ENCODE data around the gene PGLYRP1.

GRCh38 chr19:46060012-46060411 lies 37.2 kb upstream of the PGLYRP1 start:
- TF ChIP-seq EZH2 (IDR thresholded peaks at IDR 0.05; ENCODE audit: low read depth): no peak
- TF ChIP-seq CTCF (conservative IDR thresholded peaks at IDR 0.05): no peak
